Liver (tissue), 9 donors: Measurements from ENCODE around the gene BEGAIN. TPM values are rescaled to one million over a fixed set of nuclear protein-coding genes. Genes with fewer than 3 reads are reported as not detected.

ENCODE experiments used
- DNase-seq: peaks from one replicate; pipeline ENCODE4 v3.0.0-alpha.2; 2017; ENCODE audit warnings: low spot score
- H3K27ac ChIP-seq, 2 donors: one replicate each; pipeline ENCODE4 v1.7.0; 2013; ENCODE audit warnings: inconsistent platforms in 2 of 2, low read length in 2 of 2, control low read depth in 1 of 2, low read depth in 1 of 2, mild to moderate bottlenecking in 1 of 2
- H3K27me3 ChIP-seq, 4 donors: one replicate each; pipeline versions ENCODE4 v1.6.1 to v1.7.0; 2013; ENCODE audit warnings: low read length in 3 of 4, inconsistent platforms in 1 of 4, mild to moderate bottlenecking in 1 of 4, moderate library complexity in 1 of 4; ENCODE audit not compliant: control insufficient read depth in 4 of 4, insufficient read depth in 4 of 4
- H3K36me3 ChIP-seq, 4 donors: one replicate each; pipeline versions ENCODE4 v1.6.1 to v1.7.0; 2013; ENCODE audit warnings: low read length in 3 of 4, mild to moderate bottlenecking in 3 of 4, low read depth in 1 of 4, moderate library complexity in 1 of 4; ENCODE audit not compliant: control insufficient read depth in 4 of 4, insufficient read depth in 3 of 4
- H3K4me1 ChIP-seq, 4 donors: one replicate each; pipeline versions ENCODE4 v1.6.1 to v1.7.0; 2013; ENCODE audit warnings: low read length in 3 of 4, mild to moderate bottlenecking in 3 of 4, moderate library complexity in 1 of 4; ENCODE audit not compliant: control insufficient read depth in 4 of 4, insufficient read depth in 4 of 4
- H3K4me3 ChIP-seq, 3 donors: one replicate each; pipeline versions ENCODE4 v1.6.1 to v1.7.0; 2013; ENCODE audit warnings: low read length in 3 of 3, control low read depth in 1 of 3, low read depth in 1 of 3, mild to moderate bottlenecking in 1 of 3
- H3K9ac ChIP-seq, 2 donors: one replicate each; pipeline ENCODE4 v1.7.0; 2013; ENCODE audit warnings: low read length in 2 of 2, mild to moderate bottlenecking in 2 of 2, moderate library complexity in 2 of 2, control low read depth in 1 of 2, low read depth in 1 of 2
- H3K9me3 ChIP-seq, 4 donors: one replicate each; pipeline versions ENCODE4 v1.6.1 to v1.7.0; 2013; ENCODE audit warnings: low read length in 3 of 4; ENCODE audit not compliant: control insufficient read depth in 4 of 4
- FOXA1 ChIP-seq: IDR thresholded peaks from 2 replicates; pipeline ENCODE4 v1.6.1; 2016; ENCODE audit warnings: antibody characterized with exemption
- GABPA ChIP-seq, 2 donors: IDR thresholded peaks in 1 of 2; conservative IDR thresholded peaks in 1 of 2; 2 replicates each; pipeline ENCODE4 v1.6.1; 2016; ENCODE audit warnings: antibody characterized with exemption in 2 of 2, mild to moderate bottlenecking in 1 of 2, moderate library complexity in 1 of 2
- HNF4G ChIP-seq: IDR thresholded peaks from 2 replicates; pipeline ENCODE4 v1.6.1; 2016; ENCODE audit warnings: antibody characterized with exemption
- JUND ChIP-seq, 2 donors: IDR thresholded peaks; 2 replicates each; pipeline ENCODE4 v1.6.1; 2016; ENCODE audit warnings: antibody characterized with exemption in 2 of 2
- MAX ChIP-seq: IDR thresholded peaks from 2 replicates; pipeline ENCODE4 v1.6.1; 2016; ENCODE audit warnings: antibody characterized with exemption
- NR2F2 ChIP-seq: IDR thresholded peaks from 2 replicates; pipeline ENCODE4 v1.6.1; 2016; ENCODE audit warnings: antibody characterized with exemption
- RAD21 ChIP-seq, 2 donors: IDR thresholded peaks; 2 replicates each; pipeline ENCODE4 v1.6.1; 2016; ENCODE audit warnings: antibody characterized with exemption in 2 of 2, mild to moderate bottlenecking in 2 of 2
- REST ChIP-seq: IDR thresholded peaks from 2 replicates; pipeline ENCODE4 v1.6.1; 2016; ENCODE audit warnings: antibody characterized with exemption, mild to moderate bottlenecking
- SP1 ChIP-seq: IDR thresholded peaks from 2 replicates; pipeline ENCODE4 v1.6.1; 2018; ENCODE audit warnings: antibody characterized with exemption, mild to moderate bottlenecking
- TAF1 ChIP-seq: conservative IDR thresholded peaks from 2 replicates; pipeline ENCODE4 v1.6.1; 2016; ENCODE audit warnings: antibody characterized with exemption, mild to moderate bottlenecking
- YY1 ChIP-seq: IDR thresholded peaks from 2 replicates; pipeline ENCODE4 v1.6.1; 2016; ENCODE audit warnings: antibody characterized with exemption, mild to moderate bottlenecking
- WGBS: extraction: QIAGEN DNeasy Blood & Tissue Kit; methylation state at CpG from one replicate; pipeline ENCODE4 v1.1.7; 2013; 5-methylcytosine and 5-hydroxymethylcytosine counted together
- polyA plus RNA-seq, 2 donors: library from polyadenylated mRNA; stranded (reverse) in 1 of 2; unstranded in 1 of 2; fragments of 200-250 nt in 1 of 2; fragments of >200 nt in 1 of 2; fragmentation: Nextera tagmentation in 1 of 2; extraction: Ambion mirVana in 1 of 2; gene quantifications; one replicate each; pipeline versions ENCODE4 v1.2.1 to v1.2.3, GENCODE V29; 2013 to 2015
- total RNA-seq, 2 donors: library from RNA; depleted of rRNA; stranded (reverse); fragments of >200 nt; gene quantifications; one replicate each; pipeline ENCODE4 v1.2.3, GENCODE V29; 2014
- TF ChIP-seq, protein P1 (sequence below): IDR thresholded peaks from 2 replicates; pipeline ENCODE4 v1.6.1; 2016; ENCODE audit warnings: antibody characterized with exemption
- TF ChIP-seq, protein P2 (sequence below): fragments of 150-350 bp; IDR thresholded peaks from 2 replicates; pipeline ENCODE4 v1.5.1; 2017; ENCODE audit warnings: improper control_type of control experiment, low read depth, low read length; ENCODE audit not compliant: missing input control
- TF ChIP-seq, protein P3 (sequence below): IDR thresholded peaks from 2 replicates; pipeline ENCODE4 v1.6.1; 2016; ENCODE audit warnings: antibody characterized with exemption
- donor health status: healthy.
- donor health status: healthy.
- donor health status: healthy.
- donor health status: healthy.
- donor health status: healthy.

Gene BEGAIN
- total and polyA plus RNA-seq, 4 donors, result 0.11 to 1.9 (median 0.29) TPM

DNA sequence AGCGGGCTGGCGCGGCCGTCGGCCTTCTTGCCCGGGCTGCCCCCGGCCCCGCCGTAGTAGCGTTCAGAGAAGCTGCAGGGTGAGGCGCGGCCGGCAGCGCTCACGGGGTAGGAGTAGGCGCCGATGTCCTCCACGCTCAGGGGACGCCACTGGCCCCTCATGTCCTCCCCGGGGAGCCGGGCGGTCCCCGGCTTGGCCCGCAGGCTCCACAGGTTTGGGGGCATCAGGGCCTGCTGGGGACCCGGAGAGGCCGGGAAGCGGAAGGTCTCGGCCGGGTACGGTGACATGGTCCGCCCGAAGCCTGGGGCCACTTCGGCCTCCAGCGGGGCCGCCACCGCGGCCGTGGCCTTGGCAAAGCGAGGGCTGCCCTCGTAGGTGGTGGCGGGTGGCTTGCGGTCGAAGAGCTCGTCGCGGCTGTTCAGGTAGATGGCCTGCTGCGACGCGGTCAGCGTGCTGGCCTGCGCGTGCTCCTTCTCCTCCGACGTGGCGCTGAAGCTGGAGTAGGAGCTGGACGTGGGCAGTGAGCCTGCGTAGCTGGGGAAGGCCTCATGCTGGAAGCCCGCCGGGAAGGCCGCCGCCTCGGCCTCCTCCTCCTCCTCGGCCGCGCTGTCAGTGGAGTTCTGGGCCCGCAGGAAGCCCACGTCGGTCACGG lies 48.7 kb downstream of the BEGAIN start:
- 98% methylated on average over 69 of the region's 69 CpGs for WGBS
- no peak for DNase-seq

More for the DNA sequence above, 48.7 kb downstream of the BEGAIN start:
- no peaks in the 10 kb centered on the region for H3K9me3 ChIP-seq
- no peak overlapping the region for H3K4me3 ChIP-seq
- H3K9ac ChIP-seq, result no peak overlapping the region
- no peak overlapping the region for H3K27ac ChIP-seq
- no peaks in the 10 kb centered on the region for H3K27me3 ChIP-seq
- peaks cover 10 to 16% (median 14%) of the 10 kb centered on the region in 4 donors for H3K4me1 ChIP-seq
- TF ChIP-seq MAX, result no peak
- TF ChIP-seq GABPA (IDR thresholded peaks at IDR 0.05 in 1 of 2, conservative IDR thresholded peaks at IDR 0.05 in 1 of 2), result no peak
- TF ChIP-seq TAF1, result no peak
- TF ChIP-seq HNF4G, result no peak
- TF ChIP-seq NR2F2, result no peak
- TF ChIP-seq SP1, result no peak
- TF ChIP-seq, protein P1, sequence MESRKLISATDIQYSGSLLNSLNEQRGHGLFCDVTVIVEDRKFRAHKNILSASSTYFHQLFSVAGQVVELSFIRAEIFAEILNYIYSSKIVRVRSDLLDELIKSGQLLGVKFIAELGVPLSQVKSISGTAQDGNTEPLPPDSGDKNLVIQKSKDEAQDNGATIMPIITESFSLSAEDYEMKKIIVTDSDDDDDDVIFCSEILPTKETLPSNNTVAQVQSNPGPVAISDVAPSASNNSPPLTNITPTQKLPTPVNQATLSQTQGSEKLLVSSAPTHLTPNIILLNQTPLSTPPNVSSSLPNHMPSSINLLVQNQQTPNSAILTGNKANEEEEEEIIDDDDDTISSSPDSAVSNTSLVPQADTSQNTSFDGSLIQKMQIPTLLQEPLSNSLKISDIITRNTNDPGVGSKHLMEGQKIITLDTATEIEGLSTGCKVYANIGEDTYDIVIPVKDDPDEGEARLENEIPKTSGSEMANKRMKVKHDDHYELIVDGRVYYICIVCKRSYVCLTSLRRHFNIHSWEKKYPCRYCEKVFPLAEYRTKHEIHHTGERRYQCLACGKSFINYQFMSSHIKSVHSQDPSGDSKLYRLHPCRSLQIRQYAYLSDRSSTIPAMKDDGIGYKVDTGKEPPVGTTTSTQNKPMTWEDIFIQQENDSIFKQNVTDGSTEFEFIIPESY, result no peak
- TF ChIP-seq, protein P2, sequence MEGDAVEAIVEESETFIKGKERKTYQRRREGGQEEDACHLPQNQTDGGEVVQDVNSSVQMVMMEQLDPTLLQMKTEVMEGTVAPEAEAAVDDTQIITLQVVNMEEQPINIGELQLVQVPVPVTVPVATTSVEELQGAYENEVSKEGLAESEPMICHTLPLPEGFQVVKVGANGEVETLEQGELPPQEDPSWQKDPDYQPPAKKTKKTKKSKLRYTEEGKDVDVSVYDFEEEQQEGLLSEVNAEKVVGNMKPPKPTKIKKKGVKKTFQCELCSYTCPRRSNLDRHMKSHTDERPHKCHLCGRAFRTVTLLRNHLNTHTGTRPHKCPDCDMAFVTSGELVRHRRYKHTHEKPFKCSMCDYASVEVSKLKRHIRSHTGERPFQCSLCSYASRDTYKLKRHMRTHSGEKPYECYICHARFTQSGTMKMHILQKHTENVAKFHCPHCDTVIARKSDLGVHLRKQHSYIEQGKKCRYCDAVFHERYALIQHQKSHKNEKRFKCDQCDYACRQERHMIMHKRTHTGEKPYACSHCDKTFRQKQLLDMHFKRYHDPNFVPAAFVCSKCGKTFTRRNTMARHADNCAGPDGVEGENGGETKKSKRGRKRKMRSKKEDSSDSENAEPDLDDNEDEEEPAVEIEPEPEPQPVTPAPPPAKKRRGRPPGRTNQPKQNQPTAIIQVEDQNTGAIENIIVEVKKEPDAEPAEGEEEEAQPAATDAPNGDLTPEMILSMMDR, result no peak
- TF ChIP-seq REST, result no peak
- no peak for TF ChIP-seq RAD21 (IDR thresholded peaks at IDR 0.05)
- no peak for TF ChIP-seq JUND (IDR thresholded peaks at IDR 0.05)
- TF ChIP-seq YY1, result no peak
- TF ChIP-seq FOXA1, result no peak
- TF ChIP-seq, protein P3, sequence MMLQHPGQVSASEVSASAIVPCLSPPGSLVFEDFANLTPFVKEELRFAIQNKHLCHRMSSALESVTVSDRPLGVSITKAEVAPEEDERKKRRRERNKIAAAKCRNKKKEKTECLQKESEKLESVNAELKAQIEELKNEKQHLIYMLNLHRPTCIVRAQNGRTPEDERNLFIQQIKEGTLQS, result no peak
- no peaks in the 10 kb centered on the region for H3K36me3 ChIP-seq
